IMR-90 (cell line): Measurements from ENCODE around the gene MTHFD2.

Source experiments
- CEBPB ChIP-seq: IDR thresholded peaks from 2 replicates; pipeline ENCODE4 v1.6.1; 2012; ENCODE audit warnings: low read depth, low read length, improper control_type of control experiment
- SMC3 ChIP-seq: fragments of 150-350 bp; IDR thresholded peaks from 2 replicates; pipeline ENCODE4 v1.6.1; 2016; ENCODE audit warnings: low read depth, mild to moderate bottlenecking, antibody characterized with exemption, low read length, moderate library complexity
- TF ChIP-seq, protein P1 (sequence below): conservative IDR thresholded peaks from 2 replicates; pipeline ENCODE4 v1.5.1; 2012; ENCODE audit warnings: mild to moderate bottlenecking, low read depth, low read length, improper control_type of control experiment

DNA sequence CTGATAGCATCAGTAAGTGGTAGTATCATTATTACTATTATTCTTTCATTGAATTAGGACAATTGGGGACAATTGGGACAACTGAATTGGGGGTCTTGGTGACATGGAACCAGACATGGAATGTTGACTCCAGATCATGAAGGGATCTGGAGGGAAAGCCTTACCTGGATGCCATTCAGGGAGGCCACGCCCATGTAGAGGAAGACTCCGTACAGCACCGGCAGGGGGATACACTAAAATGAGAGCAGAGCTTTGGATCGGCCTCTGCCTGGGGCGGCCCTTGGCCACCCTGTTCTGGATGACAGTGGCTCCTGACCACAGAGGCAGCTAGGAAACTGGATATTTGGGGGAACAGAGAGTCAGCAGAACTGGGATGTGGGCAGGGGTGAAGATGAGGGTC, 29.2 kb downstream of the MTHFD2 start:
- TF ChIP-seq SMC3 = no peak
- TF ChIP-seq, protein P1, sequence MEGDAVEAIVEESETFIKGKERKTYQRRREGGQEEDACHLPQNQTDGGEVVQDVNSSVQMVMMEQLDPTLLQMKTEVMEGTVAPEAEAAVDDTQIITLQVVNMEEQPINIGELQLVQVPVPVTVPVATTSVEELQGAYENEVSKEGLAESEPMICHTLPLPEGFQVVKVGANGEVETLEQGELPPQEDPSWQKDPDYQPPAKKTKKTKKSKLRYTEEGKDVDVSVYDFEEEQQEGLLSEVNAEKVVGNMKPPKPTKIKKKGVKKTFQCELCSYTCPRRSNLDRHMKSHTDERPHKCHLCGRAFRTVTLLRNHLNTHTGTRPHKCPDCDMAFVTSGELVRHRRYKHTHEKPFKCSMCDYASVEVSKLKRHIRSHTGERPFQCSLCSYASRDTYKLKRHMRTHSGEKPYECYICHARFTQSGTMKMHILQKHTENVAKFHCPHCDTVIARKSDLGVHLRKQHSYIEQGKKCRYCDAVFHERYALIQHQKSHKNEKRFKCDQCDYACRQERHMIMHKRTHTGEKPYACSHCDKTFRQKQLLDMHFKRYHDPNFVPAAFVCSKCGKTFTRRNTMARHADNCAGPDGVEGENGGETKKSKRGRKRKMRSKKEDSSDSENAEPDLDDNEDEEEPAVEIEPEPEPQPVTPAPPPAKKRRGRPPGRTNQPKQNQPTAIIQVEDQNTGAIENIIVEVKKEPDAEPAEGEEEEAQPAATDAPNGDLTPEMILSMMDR = no peak
- no peak for TF ChIP-seq CEBPB
